Psoas muscle (tissue), 8 donors: Measurements from ENCODE around the gene DYRK3. TPM values are rescaled to one million over a fixed set of nuclear protein-coding genes. Genes with fewer than 3 reads are reported as not detected.

ENCODE experiments used
- ATAC-seq, 4 donors: fragments of 200-7000 bp; cut with Tn5 transposase; one replicate each; pipeline ENCODE4 v1.9.1; 2020; ENCODE audit warnings: moderate library complexity in 3 of 4, mild to moderate bottlenecking in 2 of 4
- DNase-seq, 2 donors: peaks; one replicate each; pipeline ENCODE4 v3.0.0-alpha.2; 2020
- H3K27ac ChIP-seq: fragments of 200-600 bp; one replicate; pipeline ENCODE4 v1.8.0; 2022
- H3K27me3 ChIP-seq, 3 donors: fragments of 200-600 bp in 1 of 3; one replicate each; pipeline versions ENCODE4 v1.6.1 to v1.8.0; 2013 to 2022; ENCODE audit warnings: low read length in 2 of 3, mild to moderate bottlenecking in 2 of 3, moderate library complexity in 1 of 3; ENCODE audit not compliant: insufficient read depth in 3 of 3
- H3K36me3 ChIP-seq, 2 donors: fragments of 200-600 bp in 1 of 2; one replicate each; pipeline versions ENCODE4 v1.6.1 to v1.8.0; 2013 to 2022; ENCODE audit warnings: low read depth in 1 of 2, mild to moderate bottlenecking in 1 of 2, moderate library complexity in 1 of 2; ENCODE audit not compliant: insufficient read depth in 1 of 2
- H3K4me1 ChIP-seq: fragments of 200-600 bp; one replicate; pipeline ENCODE4 v1.8.0; 2022
- H3K4me3 ChIP-seq: fragments of 200-600 bp; one replicate; pipeline ENCODE4 v1.8.0; 2022; ENCODE audit warnings: mild to moderate bottlenecking
- H3K9me3 ChIP-seq: fragments of 200-600 bp; one replicate; pipeline ENCODE4 v1.8.0; 2022
- CTCF ChIP-seq: fragments of 200-600 bp; IDR thresholded peaks from one replicate; pipeline ENCODE4 v1.8.0; 2022; ENCODE audit warnings: antibody characterized with exemption
- WGBS, 3 donors: extraction: QIAGEN DNeasy Blood & Tissue Kit; methylation state at CpG; one replicate each; pipeline versions ENCODE4 v1.1.6 to v1.1.7; 2013; 5-methylcytosine and 5-hydroxymethylcytosine counted together
- intact Hi-C, 2 donors: fragments of 100-400 bp; cut with DNase I; formaldehyde crosslinking; loops; one replicate each; pipeline versions ENCODE4 v1.11.0 to v1.14.2; 2022
- polyA plus RNA-seq, 3 donors: library from polyadenylated mRNA; stranded (reverse); fragments of 200-250 nt; gene quantifications; one replicate each; pipeline ENCODE4 v1.2.3, GENCODE V29; 2013
- total RNA-seq, 4 donors: library from RNA; stranded (reverse); fragmentation: NEBNext Ultra II Directional in 2 of 4; extraction: Animal tissue kit (Norgen Biotek cat#: 25700) in 2 of 4; gene quantifications; one replicate each; pipeline versions ENCODE4 v1.2.1 to v1.2.4, GENCODE V29; 2021 to 2023
- donor health status: healthy with polysubstance abuse.
- donor health status: DM: no; HTN: no; CAD: no; lungs with moderate emphysema.
- donor health status: Bipolar disorder and iron deficiency.
- donor health status: healthy.
- donor health status: DM: yes; HTN: yes; CAD: no.
- donor health status: DM: no; HTN: no; CAD: no.
- donor health status: DM: no; HTN: no; CAD: no.
- donor health status: DM: yes; HTN: yes; CAD: no.

DYRK3 gene
- total and polyA plus RNA-seq, 7 donors: 0.25 to 2.0 (median 1.2) TPM

- peaks cover 37% of the 10 kb centered on the region for H3K4me1 ChIP-seq
- TF ChIP-seq CTCF: no peak
- intact Hi-C loops: no loop called here
- H3K9me3 ChIP-seq: no peaks in the 10 kb centered on the region
- ATAC-seq (no peak), DNase-seq (no peak)
- no peaks in the 10 kb centered on the region for H3K36me3 ChIP-seq
- 56 to 64% (median 59%) methylated on average over 6 of the region's 6 CpGs for WGBS, 3 donors
- no peaks in the 10 kb centered on the region for H3K27me3 ChIP-seq
- no peak overlapping the region for H3K4me3 ChIP-seq
- peak overlapping the region; percentile 11 for H3K27ac ChIP-seq
Measured at GRCh38 chr1:206672844-206673758, 37.8 kb downstream of the DYRK3 start.

- Histone ChIP-seq H3K36me3 (no peaks in the 10 kb centered on the region), H3K4me1 (peaks cover 37% of the 10 kb centered on the region), H3K27ac (peak overlapping the region; percentile 82), H3K9me3 (no peaks in the 10 kb centered on the region), H3K27me3 (no peaks in the 10 kb centered on the region), H3K4me3 (no peak overlapping the region)
- TF ChIP-seq CTCF: no peak
- DNase-seq (no peak), ATAC-seq (peak in 1 of 4 donors; percentile 3)
- intact Hi-C loops: no loop called here
- WGBS, 3 donors: 97 to 98% (median 97%) methylated on average over 3 of the region's 3 CpGs
Measured at GRCh38 chr1:206674236-206674635, 38.9 kb downstream of the DYRK3 start.

GRCh38 chr1:206674745-206675175, 39.4 kb downstream of the DYRK3 start:
- DNase-seq (peak; percentile 62 to 75), ATAC-seq (peak; percentile 88 to 96 (median 94))
- no peak overlapping the region for H3K4me3 ChIP-seq
- peaks cover 37% of the 10 kb centered on the region for H3K4me1 ChIP-seq
- H3K9me3 ChIP-seq: no peaks in the 10 kb centered on the region
- H3K27ac ChIP-seq: peak overlapping the region; percentile 82
- TF ChIP-seq CTCF: no peak
- WGBS, 3 donors: 49 to 90% (median 56%) methylated on average over 1 of the region's 1 CpG
- no peaks in the 10 kb centered on the region for H3K36me3 ChIP-seq
- no peaks in the 10 kb centered on the region for H3K27me3 ChIP-seq
- intact Hi-C loops: no loop called here

GRCh38 chr1:206676499-206676898, 41.2 kb downstream of the DYRK3 start:
- DNase-seq: no peak
- peaks cover 37% of the 10 kb centered on the region for H3K4me1 ChIP-seq
- 29 to 64% (median 31%) methylated on average over 2 of the region's 2 CpGs for WGBS, 3 donors
- peak overlapping the region; percentile 51 for H3K27ac ChIP-seq
- intact Hi-C loops: no loop called here
- no peak overlapping the region for H3K4me3 ChIP-seq
- H3K9me3 ChIP-seq: no peaks in the 10 kb centered on the region
- H3K27me3 ChIP-seq: no peaks in the 10 kb centered on the region
- no peak for TF ChIP-seq CTCF
- ATAC-seq: no peak
- H3K36me3 ChIP-seq: no peaks in the 10 kb centered on the region
